T-helper 22 cell (primary cell): Measurements from ENCODE around the gene SLC7A7.
"Not testable (repeated sequence)": the region's sequence is repeated elsewhere in the genome, so short reads cannot be mapped to it uniquely, and the experiment has no call there.

Experiments
- DNase-seq: peaks from one replicate; pipeline ENCODE4 v3.0.0-alpha.2; 2020; ENCODE audit warnings: low read depth

Gene SLC7A7

GRCh38 chr14:22820731-22821130 lies 5.5 kb upstream of the SLC7A7 start:
- no peak for DNase-seq

DNA sequence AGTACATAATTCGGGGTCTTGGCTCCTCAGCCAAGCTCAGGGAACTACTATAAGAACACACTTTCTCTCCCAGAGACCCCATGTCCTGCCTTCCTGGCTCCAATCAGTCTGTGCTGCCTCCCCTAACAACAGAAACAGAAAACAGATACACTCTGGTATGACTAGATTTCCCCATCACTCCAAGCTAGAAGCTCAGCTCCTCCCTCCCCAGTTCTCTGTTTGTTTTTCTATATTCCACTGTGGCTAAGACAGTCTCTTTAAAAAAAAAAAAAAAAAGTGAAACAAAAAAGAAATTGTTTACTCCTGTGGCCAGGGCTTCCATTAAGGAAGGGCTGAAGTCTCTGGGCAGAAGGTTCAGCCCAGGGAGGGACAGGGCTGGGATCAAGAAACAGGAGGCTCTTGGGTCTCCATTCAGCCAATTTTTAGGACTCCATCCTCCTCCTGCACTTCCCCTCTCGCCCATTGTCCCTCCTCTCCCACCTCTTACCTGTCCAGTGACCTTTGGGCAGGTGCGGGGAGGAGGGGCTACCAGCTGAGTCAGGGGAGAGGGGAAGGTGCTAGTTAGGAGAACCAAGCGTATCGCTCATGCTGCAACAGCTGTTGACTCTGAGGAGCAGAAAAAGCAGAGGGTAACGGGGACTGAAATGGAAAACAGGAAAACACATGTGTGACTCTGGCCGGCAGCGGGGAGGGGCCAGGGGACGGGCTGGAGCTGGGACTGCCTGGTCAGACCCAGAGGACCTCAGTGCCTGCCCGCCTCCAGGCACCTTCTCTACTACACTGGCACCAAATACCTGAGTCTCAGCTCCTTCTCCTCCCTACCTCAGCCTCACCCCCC lies 4.1 kb upstream of the SLC7A7 start:
- DNase-seq, result no peak

DNA sequence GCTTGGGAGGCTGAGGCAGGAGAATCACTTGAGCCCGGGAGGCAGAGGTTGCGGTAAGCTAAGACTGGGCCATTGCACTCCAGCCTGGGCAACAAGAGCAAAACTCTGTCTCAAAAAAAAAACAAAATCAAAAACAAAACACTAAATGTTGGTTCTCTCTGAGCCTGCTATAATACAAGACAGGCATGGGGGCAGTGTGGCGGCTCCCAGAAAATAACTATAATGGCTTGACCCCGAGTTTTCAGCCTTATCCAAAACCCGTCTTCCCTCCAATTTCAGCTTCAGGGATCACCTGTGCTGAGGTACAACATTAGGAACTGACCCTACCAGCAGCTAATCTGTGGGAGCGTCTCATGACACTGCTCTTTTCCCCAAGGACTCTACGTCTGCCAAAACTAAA lies 862 bp downstream of the SLC7A7 start:
- DNase-seq, result no peak

DNA sequence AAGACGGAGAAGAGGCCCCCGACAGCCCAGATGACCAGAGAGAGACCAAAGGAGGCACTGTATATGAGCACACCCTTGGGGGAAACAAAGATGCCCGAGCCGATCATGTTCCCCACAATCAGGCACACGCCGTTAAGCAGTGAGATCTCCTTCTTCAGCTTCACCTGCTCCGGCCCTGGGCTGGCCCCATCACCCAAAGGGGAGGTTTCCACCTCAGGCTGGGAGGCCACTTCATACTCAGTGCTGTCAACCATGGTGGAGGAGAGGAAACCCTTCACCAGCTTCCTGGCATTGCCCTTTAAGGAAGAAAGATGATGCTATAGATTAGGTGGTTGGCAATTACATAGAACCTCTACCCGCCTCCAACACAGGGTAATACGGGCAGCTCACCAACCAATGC lies 2.1 kb downstream of the SLC7A7 start:
- no peak for DNase-seq

DNA sequence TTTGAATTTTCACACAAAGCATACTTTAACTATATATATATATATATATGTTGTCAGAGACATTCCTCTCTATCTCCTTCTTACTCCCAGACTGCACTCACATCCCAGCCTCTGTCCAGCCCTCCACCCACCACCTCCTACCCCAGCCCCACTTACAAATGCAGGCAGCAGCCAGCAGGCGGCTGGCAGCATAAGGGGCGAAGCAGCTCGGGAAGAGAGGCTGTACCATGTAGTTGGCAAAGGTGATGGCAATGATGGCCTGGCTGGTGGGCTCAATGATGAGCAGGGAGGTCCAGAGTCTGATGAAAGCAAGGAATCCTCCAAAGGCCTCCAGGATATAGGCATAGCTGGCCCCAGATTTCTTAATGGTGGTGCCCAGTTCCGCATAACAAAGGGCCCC lies 2.5 kb downstream of the SLC7A7 start:
- no peak for DNase-seq

DNA sequence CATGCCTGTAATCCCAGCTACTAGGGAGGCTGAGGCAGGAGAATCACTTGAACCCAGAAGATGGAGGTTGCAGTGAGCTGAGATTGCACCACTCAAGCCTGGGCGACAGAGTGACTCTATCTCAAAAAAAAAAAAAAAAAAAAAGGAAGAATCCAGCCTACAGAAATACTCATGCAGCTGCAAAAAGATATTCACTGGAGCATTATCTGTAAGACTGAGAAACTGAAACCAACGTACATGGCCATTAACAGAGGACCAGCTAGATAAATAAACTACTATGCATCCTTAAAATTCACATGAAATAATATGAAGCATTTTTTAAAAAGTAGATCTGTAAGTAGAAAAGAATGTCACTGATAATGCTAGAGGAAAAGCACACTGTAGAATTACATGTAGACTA lies 3.5 kb downstream of the SLC7A7 start:
- DNase-seq, result no peak

GRCh38 chr14:22808388-22809209 lies 6.6 kb downstream of the SLC7A7 start:
- no peak for DNase-seq

- no peak for DNase-seq
Measured at GRCh38 chr14:22807432-22808087, 7.7 kb downstream of the SLC7A7 start.

DNA sequence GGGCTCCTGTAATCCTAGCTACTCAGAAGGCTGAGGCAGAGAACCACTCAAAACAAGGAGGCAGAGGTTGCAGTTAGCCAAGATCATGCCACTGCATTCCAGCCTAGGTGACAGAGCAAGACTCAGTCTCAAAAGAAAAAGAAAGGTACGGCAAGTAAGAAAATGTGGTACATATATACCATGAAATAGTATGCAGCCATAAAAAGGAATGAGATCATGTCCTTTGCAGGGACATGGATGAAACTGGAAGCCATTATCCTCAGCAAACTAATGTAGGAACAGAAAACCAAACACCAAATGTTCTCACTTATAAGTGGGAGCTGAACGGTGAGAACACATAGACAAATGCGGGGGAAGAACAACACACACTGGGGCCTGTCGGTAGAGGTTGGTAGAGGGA lies 10.0 kb downstream of the SLC7A7 start:
- DNase-seq, result not testable (repeated sequence)

- DNase-seq, result no peak
Measured at GRCh38 chr14:22803687-22803974, 11.6 kb downstream of the SLC7A7 start.

- DNase-seq, result no peak
Measured at GRCh38 chr14:22802860-22803686, 12.2 kb downstream of the SLC7A7 start.

DNA sequence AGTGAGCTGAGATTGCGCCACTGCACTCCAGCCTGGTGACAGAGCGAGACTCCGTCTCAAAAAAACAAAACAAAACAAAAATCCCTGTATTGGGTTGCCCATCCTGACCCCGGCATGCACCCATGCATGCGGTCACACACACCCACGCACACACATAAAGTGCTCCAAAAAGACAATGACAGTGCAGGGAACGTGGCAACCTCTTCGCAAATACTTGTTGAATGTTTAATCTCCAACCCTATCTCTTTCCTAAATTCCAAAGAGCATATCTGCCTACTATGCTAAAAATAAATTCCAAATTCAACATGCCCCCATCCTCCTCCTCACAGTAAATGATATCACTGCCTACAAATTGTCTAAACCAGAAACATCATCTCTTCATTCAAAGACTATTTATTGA lies 13.5 kb downstream of the SLC7A7 start:
- DNase-seq, result no peak

- no peak for DNase-seq
Measured at GRCh38 chr14:22800346-22800745, 14.9 kb downstream of the SLC7A7 start.

GRCh38 chr14:22798528-22798927 lies 16.7 kb downstream of the SLC7A7 start:
- DNase-seq, result no peak

DNA sequence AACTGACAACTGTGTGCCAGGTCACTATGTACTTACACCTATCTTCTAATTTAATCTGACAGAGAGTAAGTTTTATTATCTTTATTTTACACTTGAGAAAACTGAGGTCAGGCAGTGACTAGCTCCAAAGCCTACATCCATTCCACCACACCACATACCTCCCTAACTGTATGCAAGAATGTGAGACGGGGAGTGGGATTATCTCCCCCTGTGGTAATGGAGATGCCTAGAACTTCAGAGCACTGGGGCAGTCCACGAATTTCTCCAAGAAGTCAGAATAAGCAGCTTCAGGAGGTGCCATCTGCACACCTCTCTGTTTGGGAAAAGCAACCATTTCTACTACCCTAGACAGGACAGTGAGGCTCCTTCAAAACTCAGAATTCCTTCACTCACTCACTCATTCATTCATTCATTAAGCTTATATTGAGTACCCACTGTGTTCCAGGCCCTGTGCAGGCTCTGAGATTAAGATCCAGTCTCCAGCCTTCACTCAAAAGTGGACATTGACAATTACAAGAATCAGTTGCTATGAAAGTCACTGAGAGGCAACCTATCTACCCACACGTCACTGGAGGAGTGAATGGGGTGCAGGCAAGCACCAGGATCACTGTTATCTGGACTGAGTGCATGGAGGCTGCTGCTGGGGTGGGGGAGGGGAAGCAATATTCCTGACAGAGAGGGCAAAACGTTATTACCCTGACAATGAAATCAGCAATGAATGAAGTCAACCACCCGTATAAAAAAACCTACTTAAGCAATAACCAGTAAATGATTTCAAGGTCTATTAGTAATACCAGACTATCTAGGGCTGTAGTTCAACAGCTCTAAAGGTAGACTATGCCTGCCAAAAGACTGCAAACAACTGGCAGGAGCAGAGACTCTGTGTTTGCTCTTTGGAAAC lies 18.0 kb downstream of the SLC7A7 start:
- DNase-seq, result no peak

- no peak for DNase-seq
Measured at GRCh38 chr14:22796087-22796707, 19.0 kb downstream of the SLC7A7 start.

- DNase-seq, result no peak
Measured at GRCh38 chr14:22794551-22794951, 20.7 kb downstream of the SLC7A7 start.

DNA sequence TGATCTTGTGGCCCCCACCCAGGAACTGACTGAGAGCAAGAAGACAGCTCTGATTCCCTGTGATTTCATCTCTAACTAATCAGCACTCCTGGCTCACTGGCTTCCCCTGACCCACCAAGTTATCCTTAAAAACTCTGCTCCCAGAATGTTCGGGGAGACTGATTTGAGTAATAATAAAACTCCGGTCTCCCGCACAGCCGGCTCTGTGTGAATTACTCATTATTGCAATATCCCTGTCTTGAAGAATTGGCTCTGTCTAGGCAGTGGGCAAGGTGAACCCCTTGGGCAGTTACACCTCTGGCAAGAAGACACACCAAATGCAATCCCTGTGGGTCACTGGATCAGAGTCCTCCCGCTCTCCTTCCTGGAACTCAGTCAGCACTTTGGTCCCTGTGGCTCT lies 21.3 kb downstream of the SLC7A7 start:
- DNase-seq, result no peak

GRCh38 chr14:22793550-22793949 lies 21.7 kb downstream of the SLC7A7 start:
- not testable (repeated sequence) for DNase-seq

- DNase-seq, result no peak
Measured at GRCh38 chr14:22792158-22792557, 23.1 kb downstream of the SLC7A7 start.

DNA sequence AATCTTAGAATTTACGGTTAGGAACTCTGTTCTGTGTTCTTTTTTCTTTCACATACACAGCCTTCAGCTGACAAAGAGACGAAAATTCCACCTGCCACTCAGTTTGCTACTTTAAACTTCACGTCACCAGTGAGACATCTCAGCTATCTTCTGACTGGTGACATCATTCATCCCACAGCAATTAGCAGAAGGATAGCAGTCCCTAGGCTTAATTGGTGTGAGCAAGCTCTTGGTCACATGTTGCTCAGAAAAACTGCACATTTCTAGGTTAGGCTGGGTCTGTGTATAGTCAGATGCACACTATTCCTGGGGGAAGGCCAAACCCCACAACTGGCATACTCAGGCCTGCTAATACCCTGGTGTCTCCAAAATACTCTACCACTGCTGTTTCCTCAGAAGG lies 23.9 kb downstream of the SLC7A7 start:
- DNase-seq, result no peak
